Measurements from ENCODE around the gene BMPER. TPM values are rescaled to one million over a fixed set of nuclear protein-coding genes. Genes with fewer than 3 reads are reported as not detected.
A peak's percentile ranks its signal among the peaks of the same experiment; 100 is the strongest.

The BMPER gene
- total RNA-seq, 4 donors from 2014 or later: 0.65 to 6.5 (median 3.5) TPM

DNA sequence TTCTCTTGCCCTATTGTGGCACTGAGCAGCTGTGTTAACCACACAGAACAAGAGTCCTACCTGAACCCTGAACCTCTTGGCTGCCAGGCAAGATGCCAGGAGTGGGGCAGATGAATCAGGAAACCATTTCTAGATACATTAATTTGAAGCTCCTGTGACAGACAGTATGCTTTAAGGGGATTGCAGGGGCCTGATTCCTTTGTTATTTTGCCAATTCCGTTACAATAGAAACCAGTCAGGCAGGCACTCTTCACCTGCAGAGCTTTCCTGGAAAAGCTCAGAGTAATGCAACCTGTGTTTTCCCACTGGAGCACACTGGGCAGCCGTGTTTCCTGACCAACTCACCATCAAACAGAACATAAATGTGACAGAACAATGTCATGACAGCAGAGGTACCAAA, 233.1 kb downstream of the BMPER start:
- H3K27ac ChIP-seq (replicated peaks in 1 of 4): no peak overlapping the region
- H3K9me3 ChIP-seq: no peaks in the 10 kb centered on the region
- no peak overlapping the region for H3K4me3 ChIP-seq
- H3K36me3 ChIP-seq: no peaks in the 10 kb centered on the region
- TF ChIP-seq POLR2AphosphoS5 (IDR thresholded peaks at IDR 0.05): no peak
- TF ChIP-seq CTCF (IDR thresholded peaks at IDR 0.05): no peak
- TF ChIP-seq EP300 (IDR thresholded peaks at IDR 0.05): no peak
- TF ChIP-seq POLR2A (IDR thresholded peaks at IDR 0.05; ENCODE audit: low read depth): no peak
- peaks cover 0 to 27% (median 2%) of the 10 kb centered on the region in 4 donors for H3K4me1 ChIP-seq
- no peaks in the 10 kb centered on the region for H3K27me3 ChIP-seq
- WGBS: 73% methylated on average over 2 of the region's 2 CpGs
- DNase-seq (ENCODE audit: extremely low spot score): peak; percentile 53
- intact Hi-C loops (cut with DNase I): no loop called here

- H3K9me3 ChIP-seq: no peaks in the 10 kb centered on the region
Measured at GRCh38 chr7:34139086-34139485, 233.7 kb downstream of the BMPER start.

DNA sequence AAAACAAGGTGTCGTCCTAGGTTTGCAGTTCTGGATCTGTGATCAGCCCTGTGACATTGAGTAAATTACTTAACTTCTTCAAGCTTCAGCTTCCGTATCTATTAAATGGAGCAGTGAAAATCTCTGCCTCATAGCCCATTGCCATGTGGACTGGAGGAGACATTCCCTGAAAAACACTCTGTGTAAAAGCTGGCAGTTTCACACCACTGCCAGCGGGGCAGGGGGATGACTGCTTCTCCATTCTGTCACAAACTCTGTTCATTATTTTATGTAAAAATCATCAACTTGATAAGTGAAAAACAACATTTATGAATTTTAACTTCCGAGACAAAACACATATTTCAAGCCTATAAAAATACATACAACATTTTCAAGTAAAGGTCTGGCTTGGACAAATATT, 234.7 kb downstream of the BMPER start:
- Histone ChIP-seq H3K27ac (replicated peaks in 1 of 4) (no peak overlapping the region), H3K27me3 (no peaks in the 10 kb centered on the region), H3K4me1 (peaks cover 0 to 13% (median 2%) of the 10 kb centered on the region in 4 donors), H3K4me3 (no peak overlapping the region), H3K9me3 (no peaks in the 10 kb centered on the region), H3K36me3 (no peaks in the 10 kb centered on the region)
- peak; percentile 57 for DNase-seq (ENCODE audit: extremely low spot score)
- intact Hi-C loops (cut with DNase I): no loop called here
- 91% methylated on average over 4 of the region's 4 CpGs for WGBS
- TF ChIP-seq EP300 (IDR thresholded peaks at IDR 0.05) (no peak), POLR2AphosphoS5 (IDR thresholded peaks at IDR 0.05) (no peak), POLR2A (IDR thresholded peaks at IDR 0.05; ENCODE audit: low read depth) (no peak), CTCF (IDR thresholded peaks at IDR 0.05) (no peak)

More at GRCh38 chr7:34139086-34139485, 233.7 kb downstream of the BMPER start:
- Histone ChIP-seq H3K27ac (replicated peaks in 1 of 4) (no peak overlapping the region), H3K36me3 (no peaks in the 10 kb centered on the region), H3K4me1 (peaks cover 0 to 21% (median 2%) of the 10 kb centered on the region in 4 donors), H3K4me3 (no peak overlapping the region), H3K27me3 (no peaks in the 10 kb centered on the region)
- TF ChIP-seq CTCF (IDR thresholded peaks at IDR 0.05): no peak
- no peak for TF ChIP-seq EP300 (IDR thresholded peaks at IDR 0.05)
- no peak for TF ChIP-seq POLR2A (IDR thresholded peaks at IDR 0.05; ENCODE audit: low read depth)
- no peak for TF ChIP-seq POLR2AphosphoS5 (IDR thresholded peaks at IDR 0.05)
- WGBS: 87% methylated on average over 3 of the region's 3 CpGs
- peak; percentile 55 for DNase-seq (ENCODE audit: extremely low spot score)
- intact Hi-C loops (cut with DNase I): no loop called here

DNA sequence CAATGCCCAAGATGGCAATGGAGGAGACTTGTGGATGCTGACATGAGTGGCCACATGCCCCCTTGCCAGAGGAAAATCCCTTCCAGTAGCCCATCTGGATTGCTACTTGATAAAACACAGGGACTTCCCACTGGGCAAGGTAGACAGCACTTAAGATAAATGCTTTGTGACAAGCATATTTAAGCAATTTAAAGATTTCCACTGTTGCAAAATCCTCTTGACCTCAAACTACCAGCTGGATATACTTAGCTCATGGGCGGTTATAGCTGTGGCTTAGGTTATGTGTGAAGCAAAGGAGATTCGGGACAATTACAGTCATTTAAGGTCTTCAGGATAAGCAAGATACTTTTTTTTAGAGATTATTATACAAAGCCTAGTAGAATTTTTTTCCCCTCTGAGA, 238.1 kb downstream of the BMPER start:
- 74% methylated on average over 2 of the region's 2 CpGs for WGBS
- H3K4me3 ChIP-seq: no peak overlapping the region

More for the DNA sequence above, 238.1 kb downstream of the BMPER start:
- H3K9me3 ChIP-seq: no peaks in the 10 kb centered on the region
- H3K27ac ChIP-seq (replicated peaks in 1 of 4): no peak overlapping the region
- no peaks in the 10 kb centered on the region for H3K36me3 ChIP-seq
- no peaks in the 10 kb centered on the region for H3K27me3 ChIP-seq
- DNase-seq (ENCODE audit: extremely low spot score): no peak
- H3K4me1 ChIP-seq: no peaks in the 10 kb centered on the region
- intact Hi-C loops (cut with DNase I): no loop called here
- TF ChIP-seq CTCF (IDR thresholded peaks at IDR 0.05) (no peak), EP300 (IDR thresholded peaks at IDR 0.05) (no peak)

Data from esophagus muscularis mucosa (tissue), 4 donors.